NCI-H1092 (cell line): ENCODE measurements around the gene PSMB1.
"Not testable (repeated sequence)": the region's sequence is repeated elsewhere in the genome, so short reads cannot be mapped to it uniquely, and the experiment has no call there.

Experiments used
- DNase-seq: peaks from one replicate; lab custom pipeline; 2025; lab: John Stamatoyannopoulos, UW

Gene PSMB1

GRCh38 chr6:170502733-170503413 is 50.2 kb downstream of the PSMB1 start:
- not testable (repeated sequence) for DNase-seq

- not testable (repeated sequence) for DNase-seq
Observed at GRCh38 chr6:170502268-170502667, 50.8 kb downstream of the PSMB1 start.

- no peak for DNase-seq
Observed at GRCh38 chr6:170500955-170501590, 52.0 kb downstream of the PSMB1 start.

- DNase-seq, result peak; percentile 80
Observed at GRCh38 chr6:170497841-170498301, 55.2 kb downstream of the PSMB1 start.

- no peak for DNase-seq
Observed at GRCh38 chr6:170493354-170493753, 59.8 kb downstream of the PSMB1 start.

GRCh38 chr6:170490259-170490658 is 62.8 kb downstream of the PSMB1 start:
- no peak for DNase-seq

GRCh38 chr6:170489836-170490235 is 63.3 kb downstream of the PSMB1 start:
- DNase-seq, result no peak

GRCh38 chr6:170487707-170488329 is 65.3 kb downstream of the PSMB1 start:
- DNase-seq, result no peak

- DNase-seq, result no peak
Observed at GRCh38 chr6:170485159-170485558, 67.9 kb downstream of the PSMB1 start.
